Dermis microvascular lymphatic vessel endothelial cell (primary cell): ENCODE data around the gene AP2A1. TPM values are rescaled to one million over a fixed set of nuclear protein-coding genes. Genes with fewer than 3 reads are reported as not detected.

Experiments used
- DNase-seq, 2 donors: peaks; one replicate each; pipeline versions ENCODE4 v3.0.0 to v3.0.0-alpha.2; 2010; ENCODE audit warnings: low read depth in 2 of 2
- total RNA-seq: library from RNA; depleted of rRNA; stranded (reverse); fragments of >200 nt; gene quantifications from 2 replicates; pipeline ENCODE4 v1.2.1, GENCODE V29; 2014

AP2A1 gene
- total RNA-seq, 1 donor from 2014 or later, result 44.8 TPM

DNA sequence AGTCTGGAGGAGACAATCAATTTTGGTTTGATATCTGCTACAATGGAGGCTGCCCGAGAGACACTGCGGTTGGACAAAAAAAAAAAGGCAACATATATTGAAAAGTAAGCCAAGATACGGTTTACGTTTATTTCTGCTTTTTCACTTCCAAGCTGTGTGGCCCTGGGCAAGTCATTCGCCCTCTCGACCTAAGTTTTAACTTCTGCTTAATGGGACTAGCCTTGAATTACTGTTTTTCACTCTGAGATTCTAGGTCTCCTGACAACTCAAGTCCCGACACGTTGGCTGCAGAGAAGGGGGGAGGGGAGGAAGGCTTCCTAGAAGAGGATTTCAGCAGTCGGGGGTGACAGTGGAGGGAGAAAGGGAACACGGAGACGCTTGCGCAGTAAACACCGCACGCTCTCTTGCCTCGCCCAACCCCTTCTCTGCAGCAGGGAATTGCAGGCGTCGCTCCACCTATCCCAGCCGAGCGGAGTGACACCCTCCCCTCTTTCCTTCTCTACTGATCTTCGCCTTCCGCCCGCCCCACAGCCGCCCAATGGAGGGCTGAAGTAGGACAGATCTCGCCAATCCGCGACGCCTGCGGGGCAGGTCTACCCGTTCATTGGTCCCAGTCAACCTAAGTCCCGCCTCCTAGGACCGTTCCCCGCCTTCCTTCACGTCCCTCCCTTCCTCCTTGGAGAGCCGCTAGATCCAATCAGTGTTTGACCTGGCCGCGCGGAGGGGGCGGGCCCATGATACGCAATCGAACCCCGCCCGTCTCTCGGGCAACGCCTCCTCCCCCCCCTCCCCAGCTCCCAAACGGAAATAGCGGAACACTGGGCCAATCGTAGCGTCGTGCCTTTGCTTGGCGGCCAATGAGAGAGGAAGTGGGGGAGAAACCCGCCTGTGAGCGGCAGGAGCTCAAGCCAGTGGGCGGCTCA lies 533 bp upstream of the AP2A1 start:
- peak; percentile 100 for DNase-seq

DNA sequence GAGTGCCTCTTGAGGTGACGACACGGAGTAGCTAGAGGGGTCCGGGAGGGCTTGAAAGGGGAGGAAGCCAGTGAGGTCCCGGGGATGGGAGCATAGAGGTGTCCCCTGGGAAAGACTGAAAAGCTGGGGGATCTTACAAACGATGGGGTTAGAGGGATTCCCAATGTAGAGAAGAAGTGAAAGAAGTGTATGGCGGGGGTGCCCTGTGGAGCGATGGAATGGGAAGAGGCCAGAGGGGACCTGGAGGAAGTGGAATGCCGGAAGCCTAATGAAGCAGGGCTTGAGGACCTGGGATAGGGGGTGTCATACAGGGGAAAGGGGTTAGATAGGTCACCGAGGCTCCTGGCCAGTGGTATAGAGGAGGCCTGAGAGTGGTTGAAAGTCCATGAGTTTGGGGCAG lies 580 bp downstream of the AP2A1 start:
- peak in 1 of 2 donors; percentile 13 for DNase-seq

DNA sequence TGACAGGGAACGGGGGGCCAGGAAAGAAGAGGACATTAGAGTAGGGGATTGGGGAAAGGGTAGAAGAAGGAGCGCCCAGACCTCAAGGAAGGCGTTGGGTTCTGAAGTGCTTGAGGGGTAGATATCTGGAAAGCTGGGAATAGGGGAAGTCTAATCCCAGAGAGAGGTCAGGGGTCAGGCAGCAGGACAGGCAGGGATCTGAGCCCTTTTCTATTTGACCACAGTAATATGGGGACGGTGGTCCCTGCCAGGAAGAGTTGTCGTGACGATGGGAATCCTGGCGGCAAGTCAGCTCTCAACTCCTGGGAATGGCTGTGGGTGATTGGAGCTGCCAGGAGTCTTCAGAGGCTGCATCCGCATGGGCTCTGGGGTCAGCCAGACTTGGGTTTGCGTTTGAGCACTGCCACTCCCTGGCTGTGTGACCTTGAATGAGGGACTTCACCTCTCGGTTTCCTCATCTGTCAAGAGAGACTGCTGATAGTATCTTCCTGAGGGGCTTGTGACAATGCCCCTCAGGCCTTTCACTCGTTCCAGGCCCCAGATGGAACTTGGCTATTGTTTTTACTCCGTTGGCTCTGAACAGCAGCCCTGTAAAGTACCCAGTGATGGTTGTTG lies 1.3 kb downstream of the AP2A1 start:
- DNase-seq, result peak in 1 of 2 donors; percentile 35

DNA sequence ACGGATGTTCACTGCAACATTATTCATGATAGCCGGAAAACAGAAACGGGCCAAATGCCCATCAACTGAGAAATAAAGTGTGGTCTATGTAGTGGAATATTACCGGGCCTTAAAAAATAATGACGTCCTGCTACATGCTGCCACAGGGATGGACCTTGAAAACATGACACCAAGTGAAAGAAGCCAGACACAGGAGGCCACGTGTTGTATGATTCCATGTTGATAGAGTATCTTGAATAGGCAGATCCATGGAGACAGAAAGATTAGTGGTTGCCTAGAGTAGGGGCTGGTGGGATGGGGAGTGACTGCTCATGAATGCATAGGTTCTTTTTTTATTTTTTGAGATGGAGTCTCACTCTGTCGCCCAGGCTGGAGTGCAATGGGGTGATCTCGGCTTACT lies 3.7 kb downstream of the AP2A1 start:
- DNase-seq, result no peak

DNA sequence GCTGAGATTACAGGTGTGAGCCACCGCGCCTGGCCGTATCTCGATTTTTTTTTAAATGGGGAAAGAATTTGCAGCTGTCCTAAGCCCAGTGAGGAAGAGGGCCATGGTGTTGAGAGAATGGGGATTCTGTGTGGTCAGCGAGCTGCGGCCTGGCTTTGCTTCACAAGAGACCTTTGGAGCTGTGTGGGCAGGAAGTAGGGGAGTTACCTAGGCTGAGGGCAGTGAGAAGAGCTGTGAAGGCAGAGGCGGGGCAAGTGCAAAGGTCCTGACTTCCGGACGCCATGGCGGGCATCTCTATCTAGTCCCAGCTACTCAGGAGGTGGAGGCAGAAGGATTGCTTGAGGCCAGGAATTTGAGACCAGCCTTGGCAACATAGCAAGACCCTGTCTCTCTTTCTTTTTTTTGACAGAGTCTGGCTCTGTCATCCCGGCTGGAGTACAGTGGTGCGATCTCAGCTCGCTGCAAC lies 4.9 kb downstream of the AP2A1 start:
- no peak for DNase-seq

DNA sequence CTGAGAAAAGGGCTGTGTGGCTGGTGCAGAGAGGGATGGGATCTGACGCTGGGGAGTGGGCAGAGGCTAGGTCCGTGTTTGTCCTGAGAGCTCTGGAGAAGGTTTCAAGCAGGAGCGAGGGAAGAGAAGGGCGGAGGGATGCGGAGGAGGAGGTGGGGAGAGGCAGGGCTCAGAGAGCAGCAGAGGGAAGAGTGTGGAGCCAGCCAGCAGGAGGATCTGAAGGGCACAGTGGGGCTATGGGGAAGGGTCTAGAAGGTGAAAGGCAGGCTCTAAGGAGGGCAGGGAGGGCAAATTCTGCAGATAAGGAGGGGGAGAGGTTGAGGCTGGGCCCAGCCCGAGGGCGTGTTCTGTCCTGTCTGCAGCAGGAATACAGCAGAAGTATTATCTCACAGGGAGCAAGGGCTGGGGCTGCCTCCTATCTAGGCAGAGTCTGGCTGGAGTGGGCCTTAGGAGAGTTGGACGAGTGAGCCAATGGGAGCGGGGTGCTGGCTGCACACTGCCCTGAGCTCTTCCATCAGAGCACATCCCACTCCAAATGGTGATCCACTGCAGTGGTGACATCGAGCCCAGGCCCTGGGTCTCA lies 6.1 kb downstream of the AP2A1 start:
- no peak for DNase-seq

DNA sequence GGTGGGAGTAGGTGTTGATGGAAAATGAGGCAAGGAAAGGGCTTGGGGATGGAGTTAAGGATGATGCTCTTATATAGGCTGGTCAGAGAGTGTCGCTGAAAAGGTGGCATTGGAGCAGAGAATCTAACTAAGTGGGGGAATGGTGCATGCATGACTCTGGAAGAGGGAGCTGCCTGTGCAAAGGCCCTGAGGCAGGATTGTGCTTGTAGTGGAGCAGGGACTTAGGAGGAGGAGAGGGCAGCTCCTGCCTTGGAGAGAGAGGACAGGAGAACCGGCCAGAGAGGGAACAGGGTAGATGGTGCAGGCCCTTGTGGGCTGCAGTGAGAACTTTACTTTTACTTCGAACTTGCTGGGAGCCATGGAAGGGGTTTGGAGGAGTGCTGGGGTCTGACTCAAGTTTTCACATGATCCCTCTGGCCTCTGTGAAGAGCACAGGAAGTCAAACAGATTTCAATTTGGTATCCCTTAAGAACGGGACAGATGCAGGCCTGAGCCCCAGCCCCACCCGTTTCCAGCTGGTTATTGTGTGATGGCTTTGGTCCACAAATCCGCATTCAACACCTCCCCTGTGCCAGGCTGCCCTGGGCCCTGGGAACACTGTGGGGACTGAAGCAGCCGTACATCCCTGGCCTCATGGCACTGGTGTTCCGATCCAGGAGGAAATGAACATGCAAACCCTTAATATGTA lies 7.0 kb downstream of the AP2A1 start:
- no peak for DNase-seq

DNA sequence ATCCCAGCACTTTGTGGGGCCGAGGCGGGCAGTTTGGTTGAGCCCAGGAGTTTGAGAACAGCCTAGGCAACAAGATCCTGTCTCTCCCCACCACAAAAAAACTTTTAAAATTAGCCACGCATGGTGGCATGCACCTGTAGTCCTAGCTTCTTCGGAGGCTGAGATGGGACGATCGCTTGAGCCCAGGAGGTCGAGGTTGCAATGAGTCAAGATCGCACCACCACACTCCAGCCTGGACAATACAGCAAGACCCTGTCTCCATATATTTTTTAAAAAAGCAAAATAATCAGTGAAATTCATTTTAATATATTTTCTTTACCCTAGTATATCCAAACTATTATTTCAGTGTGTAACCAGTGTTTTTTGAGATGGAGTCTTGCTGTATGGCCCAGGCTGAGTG lies 8.2 kb downstream of the AP2A1 start:
- DNase-seq, result no peak

DNA sequence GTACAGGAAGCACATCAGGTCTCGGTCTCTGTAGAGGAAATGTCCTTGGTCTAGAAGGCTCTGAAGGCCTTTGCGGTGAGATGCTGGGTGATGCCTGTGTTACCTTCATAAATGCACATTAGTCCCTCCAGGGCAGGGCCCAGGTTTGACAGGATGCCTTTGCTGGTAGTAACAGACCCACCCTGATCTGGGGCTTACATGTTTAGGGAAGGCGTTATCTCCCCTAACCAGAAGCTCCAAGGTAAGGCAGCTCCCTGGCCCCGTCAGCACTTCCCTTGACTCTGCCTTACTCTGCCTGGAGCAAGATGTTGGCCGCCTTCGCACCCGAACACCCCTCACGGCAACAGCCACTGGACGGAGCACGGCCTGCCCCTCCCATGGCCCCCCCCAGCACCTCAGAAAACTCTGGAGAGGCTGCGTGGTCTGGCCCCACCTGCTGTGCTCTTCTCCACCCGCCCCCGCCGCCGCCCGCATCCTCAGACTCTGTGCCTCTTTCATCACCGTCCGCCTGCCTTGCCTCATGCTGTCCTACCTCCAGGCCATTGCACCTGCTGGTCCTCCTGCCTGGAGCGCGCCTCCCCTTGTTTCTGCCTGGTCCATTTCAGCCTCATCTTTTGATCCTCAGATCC lies 9.1 kb downstream of the AP2A1 start:
- no peak for DNase-seq

DNA sequence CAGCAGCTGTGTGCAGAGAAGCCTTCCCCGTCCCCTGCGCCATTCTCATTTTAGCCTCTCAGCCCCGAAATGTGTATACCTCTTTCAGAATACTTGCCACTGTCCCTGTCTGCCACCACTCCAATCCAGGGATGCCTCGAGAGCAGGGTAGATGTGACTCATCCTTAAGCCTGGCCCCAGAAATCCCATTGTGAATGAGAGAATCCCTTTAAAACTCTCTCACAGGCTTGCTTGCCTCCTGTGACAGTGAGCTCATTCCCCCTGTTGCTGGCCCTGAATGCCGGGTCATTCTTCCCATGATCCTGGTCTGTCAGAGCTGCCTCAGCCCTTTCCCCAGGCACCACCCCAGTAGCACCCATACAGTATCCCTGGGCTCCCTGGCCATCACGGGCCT lies 9.6 kb downstream of the AP2A1 start:
- no peak for DNase-seq

DNA sequence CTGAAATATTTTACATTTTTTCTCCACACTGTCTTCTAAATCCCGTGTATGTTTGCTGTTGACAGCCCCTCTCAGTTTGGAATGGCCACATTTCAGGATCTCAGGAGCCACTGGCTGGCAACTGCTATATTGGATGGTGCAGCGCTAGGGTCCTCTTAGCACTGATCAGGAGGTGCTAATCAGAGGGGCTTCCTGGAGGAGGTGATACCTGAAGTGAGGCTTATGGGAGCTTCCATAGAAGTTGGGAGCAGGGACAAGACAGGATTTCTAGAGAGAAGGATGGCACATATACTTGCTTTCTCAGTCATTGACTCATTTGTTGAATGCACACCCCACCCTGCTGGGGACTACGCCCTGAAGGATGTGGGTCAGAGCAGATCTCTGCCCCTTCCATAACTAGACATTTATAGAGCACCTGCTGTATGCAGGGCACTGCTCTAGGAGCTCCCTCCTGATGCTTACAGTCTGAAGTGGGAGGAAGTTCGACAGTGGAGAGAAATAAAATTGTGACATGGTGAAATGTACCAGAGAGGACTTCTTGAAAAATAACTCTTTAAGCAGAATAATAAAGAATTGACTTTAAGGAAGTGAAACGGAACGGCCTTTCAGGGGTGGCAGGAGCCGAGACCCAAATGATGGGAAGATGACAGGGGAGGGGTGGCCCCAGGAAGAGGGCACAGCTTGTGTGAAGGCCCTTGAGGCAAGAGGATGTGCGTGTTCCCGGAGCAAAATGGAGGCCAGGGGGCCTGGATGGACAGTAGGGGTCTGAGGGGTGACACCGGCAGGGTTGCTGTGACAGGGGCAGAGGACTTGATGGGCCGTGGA lies 13.1 kb downstream of the AP2A1 start:
- no peak for DNase-seq

DNA sequence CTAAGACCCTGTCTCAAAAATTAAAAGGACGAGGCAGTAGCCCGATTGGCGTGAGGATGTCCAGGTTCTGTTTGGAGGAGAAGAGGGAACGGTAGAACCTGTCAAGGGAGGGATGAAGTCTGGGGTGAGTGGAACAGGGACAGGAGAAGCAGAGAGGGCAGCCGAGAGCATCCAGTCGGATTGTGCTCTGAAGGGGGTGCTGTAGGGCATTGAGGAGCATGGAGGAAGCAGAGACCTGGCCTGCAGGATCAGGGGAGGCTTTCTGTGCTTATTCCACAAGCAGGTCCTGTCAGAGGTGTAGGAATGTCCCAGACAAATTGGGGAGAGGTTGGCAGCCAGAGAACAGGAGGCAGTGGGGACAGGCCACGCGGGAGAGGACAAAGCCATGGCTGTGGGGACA lies 14.1 kb downstream of the AP2A1 start:
- no peak for DNase-seq

DNA sequence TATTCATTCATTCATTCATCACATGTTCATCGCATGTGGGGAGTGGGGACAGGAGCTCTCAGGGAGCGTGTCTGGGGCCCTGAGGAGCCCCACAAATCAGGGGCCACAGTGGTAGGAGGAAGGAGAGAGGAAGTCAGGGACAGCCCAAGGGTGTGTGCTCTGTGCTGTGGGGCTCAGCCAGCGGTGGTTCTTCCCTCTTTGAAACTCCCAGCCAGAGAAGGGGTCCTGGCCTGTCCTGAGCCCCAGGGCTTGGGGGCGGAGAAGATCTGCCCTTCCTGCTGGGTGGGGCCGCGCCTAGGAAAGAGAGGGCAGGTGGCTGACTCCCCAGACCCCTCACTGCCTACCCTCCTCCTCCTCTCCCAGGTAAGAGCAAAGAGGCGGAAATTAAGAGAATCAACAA lies 14.6 kb downstream of the AP2A1 start:
- DNase-seq, result no peak

DNA sequence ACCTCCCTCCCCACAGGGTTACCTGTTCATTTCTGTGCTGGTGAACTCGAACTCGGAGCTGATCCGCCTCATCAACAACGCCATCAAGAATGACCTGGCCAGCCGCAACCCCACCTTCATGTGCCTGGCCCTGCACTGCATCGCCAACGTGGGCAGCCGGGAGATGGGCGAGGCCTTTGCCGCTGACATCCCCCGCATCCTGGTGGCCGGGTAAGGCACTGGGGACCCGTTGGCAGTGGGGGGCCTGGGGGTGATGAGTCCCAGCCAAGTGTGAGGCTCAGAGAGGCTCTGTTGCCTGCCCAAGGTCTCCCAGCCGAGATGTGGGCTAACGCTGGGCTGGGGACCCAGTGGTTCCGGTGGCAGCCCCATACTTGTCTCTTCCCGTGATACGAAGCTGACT lies 15.7 kb downstream of the AP2A1 start:
- DNase-seq, result no peak

DNA sequence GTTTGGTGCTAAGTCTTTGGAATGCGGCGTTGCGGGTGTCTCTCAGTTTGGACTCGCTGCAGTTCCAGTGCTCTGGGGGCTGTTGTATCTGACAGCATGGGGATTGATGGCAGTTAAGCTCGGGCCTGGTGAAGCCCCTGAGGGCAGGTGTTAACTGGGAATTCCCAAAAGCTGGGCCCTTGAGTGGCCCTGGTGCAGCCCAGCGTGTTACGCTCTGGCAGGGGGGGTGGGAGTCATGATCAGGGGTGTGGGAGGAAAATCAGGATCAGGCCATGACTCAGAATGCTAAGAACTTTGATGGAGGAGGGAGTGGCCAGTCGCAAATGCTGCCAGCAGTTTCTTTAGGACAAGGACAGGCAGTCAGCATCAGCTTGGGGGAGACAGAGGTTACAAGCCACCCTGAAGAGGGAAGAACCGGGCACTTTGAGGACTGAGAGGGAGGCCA lies 19.6 kb downstream of the AP2A1 start:
- no peak for DNase-seq

DNA sequence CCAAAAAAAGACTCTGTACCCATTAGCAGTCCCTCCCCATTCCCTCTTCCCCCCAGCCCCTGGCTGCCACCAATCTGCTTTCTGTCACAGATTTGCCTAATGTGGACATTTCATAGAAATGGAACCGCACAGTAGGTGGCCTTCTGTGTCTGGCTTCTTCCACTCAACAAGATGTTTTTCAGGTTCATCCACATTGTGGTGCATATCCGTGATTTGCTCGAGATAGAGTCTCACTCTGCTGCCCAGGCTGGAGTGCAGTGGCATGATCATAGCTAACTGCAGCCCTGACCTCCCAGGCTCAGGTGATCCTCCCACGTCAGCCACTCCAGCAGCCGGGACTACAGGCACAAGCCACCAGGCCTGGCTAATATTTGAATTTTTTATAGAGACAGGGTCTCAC lies 20.9 kb downstream of the AP2A1 start:
- no peak for DNase-seq

DNA sequence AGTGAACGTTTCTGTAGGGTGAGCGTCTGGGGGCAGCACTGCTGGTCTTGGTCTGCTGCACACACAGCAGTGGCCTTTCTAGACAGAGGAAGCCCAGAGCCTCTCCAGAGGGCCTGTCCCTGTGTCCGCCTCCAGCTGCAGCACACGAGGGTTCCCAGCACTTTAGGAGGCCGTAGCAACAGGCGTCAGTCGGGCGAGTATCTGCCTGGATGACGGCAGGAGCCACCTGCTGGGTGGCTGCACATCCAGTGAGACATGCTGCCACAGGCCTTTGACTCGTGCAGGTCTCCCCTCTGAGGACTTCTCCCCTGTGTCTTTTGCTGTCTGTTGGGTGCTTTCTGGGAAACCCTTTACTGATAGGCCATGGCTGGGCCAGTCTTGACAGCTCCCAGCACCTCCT lies 22.1 kb downstream of the AP2A1 start:
- DNase-seq, result no peak

DNA sequence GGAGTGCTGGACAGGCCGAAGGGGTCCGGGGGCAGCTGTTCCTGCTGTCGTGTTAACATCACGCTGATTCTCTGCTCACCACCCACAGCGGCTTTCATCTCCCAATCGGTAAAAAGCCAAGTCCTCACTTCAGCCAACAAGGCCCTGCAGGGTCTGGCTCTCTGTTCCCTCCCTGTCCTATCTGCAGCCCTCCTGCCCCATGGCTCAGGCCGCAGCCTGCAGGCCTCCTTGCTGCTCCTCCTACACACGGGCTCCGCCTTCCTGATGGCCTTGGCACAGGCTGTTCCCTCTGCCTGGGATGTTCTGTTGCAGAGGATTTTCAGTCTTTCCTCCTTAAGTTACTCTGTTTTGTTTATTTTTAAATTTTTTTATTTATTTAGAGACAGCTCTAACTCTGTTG lies 24.1 kb downstream of the AP2A1 start:
- DNase-seq, result no peak

DNA sequence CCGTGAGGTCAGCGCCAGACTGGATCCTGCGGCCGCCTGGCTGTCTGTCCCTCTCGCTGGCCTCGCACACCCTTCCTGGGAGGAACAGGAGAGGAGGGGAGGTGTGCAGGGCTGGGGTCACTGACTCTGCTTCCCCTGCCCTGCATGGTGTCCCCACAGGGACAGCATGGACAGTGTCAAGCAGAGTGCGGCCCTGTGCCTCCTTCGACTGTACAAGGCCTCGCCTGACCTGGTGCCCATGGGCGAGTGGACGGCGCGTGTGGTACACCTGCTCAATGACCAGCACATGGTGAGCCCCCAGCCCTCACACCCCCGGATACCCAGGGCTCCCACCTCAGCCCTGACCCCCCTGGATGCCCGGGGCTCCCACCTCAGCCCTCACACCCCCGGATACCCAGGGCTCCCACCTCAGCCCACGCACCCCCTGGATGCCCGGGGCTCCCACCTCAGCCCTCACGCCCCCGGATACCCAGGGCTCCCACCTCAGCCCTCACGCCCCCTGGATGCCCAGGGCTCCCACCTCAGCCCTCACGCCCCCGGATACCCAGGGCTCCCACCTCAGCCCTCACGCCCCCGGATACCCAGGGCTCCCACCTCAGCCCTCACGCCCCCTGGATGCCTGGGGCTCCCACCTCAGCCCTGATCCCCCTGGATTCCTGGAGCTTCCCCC lies 25.1 kb downstream of the AP2A1 start:
- no peak for DNase-seq
